DOHH2 (cell line): ENCODE data around the gene EIPR1.

Experiments used
- H3F3A ChIP-seq: fragments of 200-600 bp; sonication (generic), shearing (Covaris generic); 2 replicates; pipeline ENCODE4 v1.6.0; 2016; ENCODE audit warnings: antibody characterized with exemption, mild to moderate bottlenecking; ENCODE audit not compliant: control insufficient read depth, insufficient read depth
- H3K27ac ChIP-seq: fragments of 200-600 bp; sonication (generic); 2 replicates; pipeline ENCODE4 v1.5.1; 2014; ENCODE audit warnings: low read depth, mild to moderate bottlenecking, low read length, moderate library complexity
- H3K27me3 ChIP-seq: fragments of 200-600 bp; sonication (generic); 2 replicates; pipeline ENCODE4 v1.6.1; 2014; ENCODE audit warnings: mild to moderate bottlenecking, low read length, mixed read lengths; ENCODE audit not compliant: control insufficient read depth
- H3K36me3 ChIP-seq: fragments of 200-600 bp; sonication (generic); 2 replicates; pipeline ENCODE4 v1.6.1; 2014; ENCODE audit warnings: mild to moderate bottlenecking, low read length, moderate library complexity, mixed read lengths; ENCODE audit not compliant: control insufficient read depth
- H3K4me1 ChIP-seq: fragments of 200-600 bp; sonication (generic); 2 replicates; pipeline ENCODE4 v1.6.1; 2014; ENCODE audit warnings: mild to moderate bottlenecking, low read length, mixed read lengths; ENCODE audit not compliant: control insufficient read depth
- H3K4me2 ChIP-seq: fragments of 200-600 bp; sonication (generic); 2 replicates; pipeline ENCODE4 v1.6.0; 2014; ENCODE audit warnings: mild to moderate bottlenecking, low read length, moderate library complexity
- H3K4me3 ChIP-seq: fragments of 200-600 bp; sonication (generic); 2 replicates; pipeline ENCODE4 v1.5.1; 2014; ENCODE audit warnings: mild to moderate bottlenecking, low read length, mixed read lengths
- H3K79me2 ChIP-seq: fragments of 200-600 bp; sonication (generic); 2 replicates; pipeline ENCODE4 v1.6.1; 2014; ENCODE audit warnings: mild to moderate bottlenecking, low read length, mixed read lengths; ENCODE audit not compliant: control insufficient read depth
- H3K9me2 ChIP-seq: fragments of 200-600 bp; sonication (generic); replicated peaks from 2 replicates; pipeline ENCODE4 v1.6.1; 2014; ENCODE audit warnings: mild to moderate bottlenecking, low read length, mixed read lengths; ENCODE audit not compliant: control insufficient read depth
- H3K9me3 ChIP-seq: fragments of 200-600 bp; sonication (generic); 2 replicates; pipeline ENCODE4 v1.6.1; 2014; ENCODE audit warnings: antibody characterized with exemption, low read length, mixed read lengths; ENCODE audit not compliant: control insufficient read depth, insufficient read depth
- H4K20me1 ChIP-seq: fragments of 200-600 bp; sonication (generic); 2 replicates; pipeline ENCODE4 v1.6.0; 2014; ENCODE audit warnings: low read depth, mild to moderate bottlenecking, antibody characterized with exemption, low read length, moderate library complexity; ENCODE audit not compliant: control insufficient read depth, insufficient read depth
- CTCF ChIP-seq: fragments of 200-600 bp; sonication (generic); IDR thresholded peaks from one replicate; pipeline ENCODE4 v1.5.1; 2014; ENCODE audit warnings: antibody characterized with exemption, mild to moderate bottlenecking, low read depth, low read length; ENCODE audit not compliant: poor library complexity, severe bottlenecking
- EZH2phosphoT487 ChIP-seq: fragments of 200-600 bp; sonication (generic); IDR thresholded peaks from 2 replicates; pipeline ENCODE4 v1.6.1; 2017; ENCODE audit warnings: borderline replicate concordance, mild to moderate bottlenecking, antibody characterized with exemption, low read length, moderate library complexity, mixed read lengths

The EIPR1 gene

DNA sequence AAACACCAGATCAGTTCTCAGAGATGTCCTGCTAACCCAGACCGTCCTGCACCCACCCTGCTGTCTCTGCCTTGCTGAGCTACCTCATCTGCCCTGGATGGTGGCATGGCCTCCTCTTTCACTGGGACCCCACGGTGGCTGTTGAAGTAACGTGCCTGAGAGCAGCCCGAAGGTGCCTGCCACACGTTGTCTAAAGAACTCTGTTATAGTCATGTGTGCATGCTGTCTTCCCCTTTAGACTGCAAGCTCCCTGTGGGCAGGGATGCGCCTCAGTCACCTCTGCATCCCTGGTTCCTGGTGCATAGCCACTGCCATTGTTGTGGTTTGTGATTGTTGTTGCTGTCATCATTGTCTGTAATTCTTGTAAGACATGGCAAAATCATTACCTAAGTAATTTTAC lies 235.9 kb downstream of the EIPR1 start:
- Histone ChIP-seq H3K27me3 (no peaks in the 10 kb centered on the region), H3K4me3 (no peak overlapping the region), H3K4me2 (no peak overlapping the region), H3K79me2 (no peaks in the 10 kb centered on the region), H3K36me3 (no peaks in the 10 kb centered on the region), H4K20me1 (no peaks in the 10 kb centered on the region), H3K27ac (no peak overlapping the region), H3K9me3 (peaks cover 4% of the 10 kb centered on the region; the same call in 1 of the 2 replicates), H3K9me2 (no peaks in the 10 kb centered on the region), H3F3A (no peaks in the 10 kb centered on the region), H3K4me1 (no peaks in the 10 kb centered on the region)
- no peak for TF ChIP-seq CTCF
- TF ChIP-seq EZH2phosphoT487, result no peak

GRCh38 chr2:3139906-3140305 lies 237.7 kb downstream of the EIPR1 start:
- Histone ChIP-seq H3K36me3 (no peaks in the 10 kb centered on the region), H3K27ac (no peak overlapping the region), H3K4me3 (no peak overlapping the region), H3K27me3 (no peaks in the 10 kb centered on the region), H3F3A (no peaks in the 10 kb centered on the region), H3K9me3 (peaks cover 4% of the 10 kb centered on the region; the same call in 1 of the 2 replicates), H3K9me2 (no peaks in the 10 kb centered on the region), H3K79me2 (no peaks in the 10 kb centered on the region), H3K4me1 (no peaks in the 10 kb centered on the region), H3K4me2 (no peak overlapping the region), H4K20me1 (no peaks in the 10 kb centered on the region)
- no peak for TF ChIP-seq EZH2phosphoT487
- no peak for TF ChIP-seq CTCF
